ENCODE measurements around the gene CMYA5. TPM values are rescaled to one million over a fixed set of nuclear protein-coding genes. Genes with fewer than 3 reads are reported as not detected.

The CMYA5 gene
- total RNA-seq, 1 donor from 2014 or later: 1,210 TPM

DNA sequence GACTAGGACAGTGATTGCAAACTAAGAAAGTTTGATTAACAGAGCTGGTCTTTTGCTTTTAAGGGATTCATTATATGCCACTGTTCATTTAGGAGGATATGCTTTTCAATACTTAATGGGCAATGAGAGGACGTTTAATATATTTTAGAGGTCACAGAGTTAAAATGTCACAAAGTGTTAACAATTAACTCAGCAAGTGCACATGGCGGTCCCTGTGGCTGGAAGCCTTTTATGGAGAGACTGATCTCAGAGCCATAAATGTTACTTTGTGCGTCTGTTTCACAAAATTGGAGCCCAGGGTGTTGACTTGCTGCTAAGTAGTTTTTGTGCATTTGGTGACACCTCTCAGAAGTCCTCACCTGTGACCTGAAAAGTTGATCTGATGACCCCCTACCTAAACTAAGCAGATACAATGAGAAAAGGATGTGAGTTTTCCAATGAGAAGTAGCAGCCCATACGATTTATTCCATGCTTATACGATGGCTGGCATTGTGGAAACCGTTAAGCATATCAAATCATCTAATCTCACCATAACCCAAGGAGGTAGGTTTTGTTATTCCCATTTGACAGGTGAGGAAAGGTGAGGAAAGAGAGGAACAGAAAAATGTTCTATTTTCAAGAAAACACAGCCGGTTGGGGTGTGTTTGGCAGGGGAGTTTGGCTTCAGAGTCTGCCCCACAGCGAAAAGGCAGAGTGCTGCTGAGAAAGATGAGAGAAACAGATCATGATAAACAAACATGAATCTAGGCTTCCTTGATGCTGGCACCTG is 64.4 kb downstream of the CMYA5 start:
- H3K27me3 ChIP-seq (ENCODE audit: low read depth): no peaks in the 10 kb centered on the region
- no peak overlapping the region for H3K27ac ChIP-seq (replicated peaks)
- peaks cover 17% of the 10 kb centered on the region for H3K4me1 ChIP-seq
- intact Hi-C loops (cut with micrococcal nuclease): no loop called here
- no peak overlapping the region for H3K4me3 ChIP-seq
- H3K36me3 ChIP-seq: peaks cover 50% of the 10 kb centered on the region
- TF ChIP-seq, protein P1, sequence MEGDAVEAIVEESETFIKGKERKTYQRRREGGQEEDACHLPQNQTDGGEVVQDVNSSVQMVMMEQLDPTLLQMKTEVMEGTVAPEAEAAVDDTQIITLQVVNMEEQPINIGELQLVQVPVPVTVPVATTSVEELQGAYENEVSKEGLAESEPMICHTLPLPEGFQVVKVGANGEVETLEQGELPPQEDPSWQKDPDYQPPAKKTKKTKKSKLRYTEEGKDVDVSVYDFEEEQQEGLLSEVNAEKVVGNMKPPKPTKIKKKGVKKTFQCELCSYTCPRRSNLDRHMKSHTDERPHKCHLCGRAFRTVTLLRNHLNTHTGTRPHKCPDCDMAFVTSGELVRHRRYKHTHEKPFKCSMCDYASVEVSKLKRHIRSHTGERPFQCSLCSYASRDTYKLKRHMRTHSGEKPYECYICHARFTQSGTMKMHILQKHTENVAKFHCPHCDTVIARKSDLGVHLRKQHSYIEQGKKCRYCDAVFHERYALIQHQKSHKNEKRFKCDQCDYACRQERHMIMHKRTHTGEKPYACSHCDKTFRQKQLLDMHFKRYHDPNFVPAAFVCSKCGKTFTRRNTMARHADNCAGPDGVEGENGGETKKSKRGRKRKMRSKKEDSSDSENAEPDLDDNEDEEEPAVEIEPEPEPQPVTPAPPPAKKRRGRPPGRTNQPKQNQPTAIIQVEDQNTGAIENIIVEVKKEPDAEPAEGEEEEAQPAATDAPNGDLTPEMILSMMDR (IDR thresholded peaks at IDR 0.05; ENCODE audit: borderline replicate concordance): no peak
- H3K9me3 ChIP-seq (replicated peaks): no peaks in the 10 kb centered on the region
- no peak for DNase-seq

GRCh38 chr5:79754865-79755555 is 65.4 kb downstream of the CMYA5 start:
- DNase-seq: no peak
- H3K4me1 ChIP-seq: peaks cover 17% of the 10 kb centered on the region
- no peak overlapping the region for H3K4me3 ChIP-seq
- H3K9me3 ChIP-seq (replicated peaks): no peaks in the 10 kb centered on the region
- intact Hi-C loops (cut with micrococcal nuclease): no loop called here
- H3K27me3 ChIP-seq (ENCODE audit: low read depth): no peaks in the 10 kb centered on the region
- TF ChIP-seq, protein P1 (IDR thresholded peaks at IDR 0.05; ENCODE audit: borderline replicate concordance): no peak
- H3K36me3 ChIP-seq: peaks cover 53% of the 10 kb centered on the region
- no peak overlapping the region for H3K27ac ChIP-seq (replicated peaks)

- TF ChIP-seq, protein P1 (IDR thresholded peaks at IDR 0.05; ENCODE audit: borderline replicate concordance): no peak
- Histone ChIP-seq H3K36me3 (peaks cover 53% of the 10 kb centered on the region), H3K27me3 (ENCODE audit: low read depth) (no peaks in the 10 kb centered on the region), H3K27ac (replicated peaks) (peak overlapping the region; percentile 13), H3K4me1 (peaks cover 11% of the 10 kb centered on the region), H3K4me3 (no peak overlapping the region), H3K9me3 (replicated peaks) (no peaks in the 10 kb centered on the region)
- no peak for DNase-seq
- intact Hi-C loops (cut with micrococcal nuclease): no loop called here
These were observed 66.4 kb downstream of the CMYA5 start for GRCh38 chr5:79756076-79756475.

- DNase-seq: no peak
- TF ChIP-seq, protein P1 (IDR thresholded peaks at IDR 0.05; ENCODE audit: borderline replicate concordance): no peak
- Histone ChIP-seq H3K4me3 (no peak overlapping the region), H3K4me1 (no peaks in the 10 kb centered on the region), H3K27ac (replicated peaks) (no peak overlapping the region), H3K9me3 (replicated peaks) (no peaks in the 10 kb centered on the region), H3K27me3 (ENCODE audit: low read depth) (no peaks in the 10 kb centered on the region), H3K36me3 (peaks cover 51% of the 10 kb centered on the region)
- intact Hi-C loops (cut with micrococcal nuclease): no loop called here
These were observed 69.8 kb downstream of the CMYA5 start for GRCh38 chr5:79759436-79759835.

- Histone ChIP-seq H3K9me3 (replicated peaks) (no peaks in the 10 kb centered on the region), H3K27ac (replicated peaks) (no peak overlapping the region), H3K4me3 (no peak overlapping the region), H3K4me1 (no peaks in the 10 kb centered on the region), H3K27me3 (ENCODE audit: low read depth) (no peaks in the 10 kb centered on the region), H3K36me3 (peaks cover 47% of the 10 kb centered on the region)
- DNase-seq: no peak
- intact Hi-C loops (cut with micrococcal nuclease): no loop called here
- TF ChIP-seq, protein P1 (IDR thresholded peaks at IDR 0.05; ENCODE audit: borderline replicate concordance): no peak
These were observed 70.2 kb downstream of the CMYA5 start for GRCh38 chr5:79759848-79760247.

All from left ventricle myocardium inferior (tissue), 1 donor.